ENCODE measurements around the gene SLC26A4. TPM values are rescaled to one million over a fixed set of nuclear protein-coding genes. Genes with fewer than 3 reads are reported as not detected.

SLC26A4 gene
- total RNA-seq, 1 experiment from 2014 or later: 0.66 TPM

DNA sequence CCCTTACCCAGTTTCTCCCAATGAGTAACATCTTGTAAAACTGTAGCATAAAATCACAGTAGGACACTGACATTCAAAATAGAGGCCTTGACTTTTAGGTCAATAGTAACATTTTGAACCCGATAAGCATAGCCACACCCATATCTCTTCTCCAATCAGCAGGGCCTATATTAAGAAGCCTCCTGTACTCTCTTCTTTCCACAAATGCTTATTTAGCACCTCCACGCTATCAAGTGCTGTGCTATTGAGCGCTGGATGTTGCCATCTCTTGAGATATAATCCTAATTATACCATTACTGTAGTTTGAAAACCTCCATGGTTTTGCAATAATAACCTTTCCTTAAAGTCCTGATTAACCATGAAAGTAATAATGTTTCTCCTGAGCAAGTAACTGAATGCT is 43.2 kb downstream of the SLC26A4 start:
- no peak for TF ChIP-seq ZFX (IDR thresholded peaks at IDR 0.05)
- BruUV-seq (replicated peaks): no TSS peak
- no peaks in the 10 kb centered on the region for H3K27me3 ChIP-seq (ENCODE audit: insufficient read depth, low read length)
- ATAC-seq: no peak
- no peak overlapping the region for H2AFZ ChIP-seq (ENCODE audit: low read depth, low read length, poor library complexity, severe bottlenecking)
- H3K79me2 ChIP-seq (ENCODE audit: insufficient read depth, low read length): no peaks in the 10 kb centered on the region
- intact Hi-C loops (cut with micrococcal nuclease): no loop called here
- DNase-seq (ENCODE audit: low read depth, low spot score): no peak
- ChIA-PET POLR2A (no interaction called here), RAD21 (ENCODE audit: low non-redundant PET in 1 of 2, low total read pairs in 2 of 2, uncharacterized antibody in 2 of 2, unreplicated experiment in 2 of 2) (no interaction called here), CTCF (no interaction called here)
- no peak overlapping the region for H3K4me3 ChIP-seq (replicated peaks in 1 of 2; ENCODE audit: low read depth in 1 of 2, low read length in 2 of 2)
- H3K4me1 ChIP-seq (ENCODE audit: control insufficient read depth in 1 of 2, insufficient read depth in 2 of 2, low read length in 2 of 2): no peaks in the 10 kb centered on the region
- H3K36me3 ChIP-seq (ENCODE audit: control insufficient read depth in 1 of 2, insufficient read depth in 2 of 2, low read length in 2 of 2): no peaks in the 10 kb centered on the region
- no peak overlapping the region for H3K27ac ChIP-seq (ENCODE audit: low read depth, low read length)
- H3K4me2 ChIP-seq (ENCODE audit: low read length): no peak overlapping the region
- H3K9ac ChIP-seq (ENCODE audit: low read length): no peak overlapping the region
- no peaks in the 10 kb centered on the region for H3K9me3 ChIP-seq (ENCODE audit: control insufficient read depth in 1 of 2, insufficient read depth in 1 of 2, low read depth in 1 of 2, low read length in 2 of 2)
- no peaks in the 10 kb centered on the region for H3K9me2 ChIP-seq (ENCODE audit: insufficient read depth)
- H4K20me1 ChIP-seq (ENCODE audit: insufficient read depth): no peaks in the 10 kb centered on the region

DNA sequence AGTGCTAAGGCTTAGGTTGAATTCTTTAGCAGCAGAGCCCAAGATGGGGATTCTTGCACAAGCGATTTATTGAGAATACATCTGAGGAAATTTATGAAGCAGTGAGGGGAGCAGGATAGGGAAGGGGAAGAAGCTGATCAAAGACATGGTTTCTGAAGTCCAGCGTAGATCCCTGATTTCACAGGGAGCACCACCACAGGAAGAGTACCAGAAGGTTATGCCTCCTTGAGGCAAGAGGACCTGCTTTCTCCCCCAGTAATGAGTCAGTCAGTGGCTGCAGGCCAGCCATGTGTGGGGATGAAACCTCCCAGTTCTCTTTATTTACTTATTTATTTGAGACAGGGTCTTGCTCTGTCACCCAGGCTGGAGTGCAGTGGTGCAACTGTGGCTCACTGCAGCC is 48.3 kb downstream of the SLC26A4 start:
- CTCF ChIA-PET: no interaction called here
- no peak overlapping the region for H3K27ac ChIP-seq (ENCODE audit: low read depth, low read length)
- intact Hi-C loops (cut with micrococcal nuclease): no loop called here
- DNase-seq (ENCODE audit: low read depth, low spot score): no peak
- H4K20me1 ChIP-seq (ENCODE audit: insufficient read depth): no peaks in the 10 kb centered on the region
- no peaks in the 10 kb centered on the region for H3K79me2 ChIP-seq (ENCODE audit: insufficient read depth, low read length)
- no peaks in the 10 kb centered on the region for H3K27me3 ChIP-seq (ENCODE audit: insufficient read depth, low read length)
- no peaks in the 10 kb centered on the region for H3K9me3 ChIP-seq (ENCODE audit: control insufficient read depth in 1 of 2, insufficient read depth in 1 of 2, low read depth in 1 of 2, low read length in 2 of 2)
- H2AFZ ChIP-seq (ENCODE audit: low read depth, low read length, poor library complexity, severe bottlenecking): no peak overlapping the region
- no peaks in the 10 kb centered on the region for H3K4me1 ChIP-seq (ENCODE audit: control insufficient read depth in 1 of 2, insufficient read depth in 2 of 2, low read length in 2 of 2)
- H3K4me3 ChIP-seq (replicated peaks in 1 of 2; ENCODE audit: low read depth in 1 of 2, low read length in 2 of 2): no peak overlapping the region
- no peaks in the 10 kb centered on the region for H3K36me3 ChIP-seq (ENCODE audit: control insufficient read depth in 1 of 2, insufficient read depth in 2 of 2, low read length in 2 of 2)
- no peak overlapping the region for H3K9ac ChIP-seq (ENCODE audit: low read length)
- RAD21 ChIA-PET (ENCODE audit: low non-redundant PET in 1 of 2, low total read pairs in 2 of 2, uncharacterized antibody in 2 of 2, unreplicated experiment in 2 of 2): no interaction called here
- no peak for TF ChIP-seq FOSL1 (IDR thresholded peaks at IDR 0.05; ENCODE audit: low read depth)
- no peak for TF ChIP-seq YY1 (IDR thresholded peaks at IDR 0.05; ENCODE audit: extremely low read depth, insufficient replicate concordance, low read depth, low read length)
- TF ChIP-seq TCF7L2 (IDR thresholded peaks at IDR 0.05; ENCODE audit: borderline replicate concordance, extremely low read depth, insufficient read depth, insufficient read length): no peak
- no peak for TF ChIP-seq SRF (IDR thresholded peaks at IDR 0.05; ENCODE audit: low read depth)
- TF ChIP-seq, protein P1, sequence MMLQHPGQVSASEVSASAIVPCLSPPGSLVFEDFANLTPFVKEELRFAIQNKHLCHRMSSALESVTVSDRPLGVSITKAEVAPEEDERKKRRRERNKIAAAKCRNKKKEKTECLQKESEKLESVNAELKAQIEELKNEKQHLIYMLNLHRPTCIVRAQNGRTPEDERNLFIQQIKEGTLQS (IDR thresholded peaks at IDR 0.05): no peak
- TF ChIP-seq, protein P2, sequence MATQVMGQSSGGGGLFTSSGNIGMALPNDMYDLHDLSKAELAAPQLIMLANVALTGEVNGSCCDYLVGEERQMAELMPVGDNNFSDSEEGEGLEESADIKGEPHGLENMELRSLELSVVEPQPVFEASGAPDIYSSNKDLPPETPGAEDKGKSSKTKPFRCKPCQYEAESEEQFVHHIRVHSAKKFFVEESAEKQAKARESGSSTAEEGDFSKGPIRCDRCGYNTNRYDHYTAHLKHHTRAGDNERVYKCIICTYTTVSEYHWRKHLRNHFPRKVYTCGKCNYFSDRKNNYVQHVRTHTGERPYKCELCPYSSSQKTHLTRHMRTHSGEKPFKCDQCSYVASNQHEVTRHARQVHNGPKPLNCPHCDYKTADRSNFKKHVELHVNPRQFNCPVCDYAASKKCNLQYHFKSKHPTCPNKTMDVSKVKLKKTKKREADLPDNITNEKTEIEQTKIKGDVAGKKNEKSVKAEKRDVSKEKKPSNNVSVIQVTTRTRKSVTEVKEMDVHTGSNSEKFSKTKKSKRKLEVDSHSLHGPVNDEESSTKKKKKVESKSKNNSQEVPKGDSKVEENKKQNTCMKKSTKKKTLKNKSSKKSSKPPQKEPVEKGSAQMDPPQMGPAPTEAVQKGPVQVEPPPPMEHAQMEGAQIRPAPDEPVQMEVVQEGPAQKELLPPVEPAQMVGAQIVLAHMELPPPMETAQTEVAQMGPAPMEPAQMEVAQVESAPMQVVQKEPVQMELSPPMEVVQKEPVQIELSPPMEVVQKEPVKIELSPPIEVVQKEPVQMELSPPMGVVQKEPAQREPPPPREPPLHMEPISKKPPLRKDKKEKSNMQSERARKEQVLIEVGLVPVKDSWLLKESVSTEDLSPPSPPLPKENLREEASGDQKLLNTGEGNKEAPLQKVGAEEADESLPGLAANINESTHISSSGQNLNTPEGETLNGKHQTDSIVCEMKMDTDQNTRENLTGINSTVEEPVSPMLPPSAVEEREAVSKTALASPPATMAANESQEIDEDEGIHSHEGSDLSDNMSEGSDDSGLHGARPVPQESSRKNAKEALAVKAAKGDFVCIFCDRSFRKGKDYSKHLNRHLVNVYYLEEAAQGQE (IDR thresholded peaks at IDR 0.05; ENCODE audit: low read depth): no peak
- TF ChIP-seq SIN3A (IDR thresholded peaks at IDR 0.05; ENCODE audit: low read depth): no peak
- TF ChIP-seq EGR1 (IDR thresholded peaks at IDR 0.05; ENCODE audit: low read depth): no peak
- no TSS peak for BruUV-seq (replicated peaks)
- H3K4me2 ChIP-seq (ENCODE audit: low read length): no peak overlapping the region
- H3K9me2 ChIP-seq (ENCODE audit: insufficient read depth): no peaks in the 10 kb centered on the region
- POLR2A ChIA-PET: no interaction called here
- no peak for ATAC-seq
